PC-9 (cell line): Measurements from ENCODE around the gene DPH2. TPM values are rescaled to one million over a fixed set of nuclear protein-coding genes. Genes with fewer than 3 reads are reported as not detected.

Source experiments
- BruUV-seq: library from RNA; stranded (reverse); fragments of 400-500 nt; replicated peaks from 2 replicates; lab custom pipeline; 2021; lab: Mats Ljungman, UMichigan
- CTCF ChIA-PET: fragments of 300-600 bp; sonication (Branson Sonifier 250); formaldehyde crosslinking; loops from one replicate; lab custom pipeline; 2022; ENCODE audit warnings: antibody characterized with exemption; lab: Charles Lee
- POLR2A ChIA-PET: fragments of 300-600 bp; sonication (Branson Sonifier 250); formaldehyde crosslinking; loops from one replicate; lab custom pipeline; 2022; ENCODE audit warnings: antibody characterized with exemption; ENCODE audit not compliant: unreplicated experiment; lab: Charles Lee
- DNase-seq, 2 experiments: peaks; one replicate each; pipeline versions ENCODE4 v3.0.0 to v3.0.0-alpha.2; 2015 to 2022; ENCODE audit warnings: mixed read lengths in 1 of 2
- H2AFZ ChIP-seq: fragments of 200-600 bp; sonication (generic); 2 replicates; pipeline ENCODE4 v1.8.1; 2017; ENCODE audit warnings: antibody characterized with exemption
- H3F3A ChIP-seq: fragments of 200-600 bp; sonication (generic); 2 replicates; pipeline ENCODE4 v1.8.1; 2017; ENCODE audit warnings: antibody characterized with exemption, mild to moderate bottlenecking, low read depth; ENCODE audit not compliant: insufficient read depth
- H3K27ac ChIP-seq: fragments of 200-600 bp; sonication (generic); 2 replicates; pipeline ENCODE4 v1.6.1; 2016; ENCODE audit warnings: mixed run types
- H3K27me3 ChIP-seq: fragments of 200-600 bp; sonication (generic); 2 replicates; pipeline ENCODE4 v1.6.1; 2016; ENCODE audit warnings: low read depth, mixed run types; ENCODE audit not compliant: insufficient read depth
- H3K36me3 ChIP-seq: fragments of 200-600 bp; sonication (generic); 2 replicates; pipeline ENCODE4 v1.6.1; 2016; ENCODE audit warnings: low read depth, mixed run types
- H3K4me1 ChIP-seq: fragments of 200-600 bp; sonication (generic); replicated peaks from 2 replicates; pipeline ENCODE4 v1.6.1; 2016; ENCODE audit warnings: mixed run types; ENCODE audit not compliant: insufficient read depth
- H3K4me2 ChIP-seq: fragments of 200-600 bp; sonication (generic); 2 replicates; pipeline ENCODE4 v1.6.1; 2017; ENCODE audit warnings: mixed run types
- H3K4me3 ChIP-seq: fragments of 200-600 bp; sonication (generic); 2 replicates; pipeline ENCODE4 v1.6.1; 2016; ENCODE audit warnings: mixed run types
- H3K79me2 ChIP-seq: fragments of 200-600 bp; sonication (generic); 2 replicates; pipeline ENCODE4 v1.6.1; 2017; ENCODE audit warnings: low read depth, mixed run types
- H3K9me2 ChIP-seq: fragments of 200-600 bp; sonication (generic); 2 replicates; pipeline ENCODE4 v1.8.1; 2017; ENCODE audit warnings: mild to moderate bottlenecking; ENCODE audit not compliant: insufficient read depth
- H3K9me3 ChIP-seq: fragments of 200-600 bp; sonication (generic); 2 replicates; pipeline ENCODE4 v1.8.1; 2016; ENCODE audit warnings: low read depth; ENCODE audit not compliant: insufficient read depth
- H4K20me1 ChIP-seq: fragments of 200-600 bp; sonication (generic); 2 replicates; pipeline ENCODE4 v1.8.1; 2017; ENCODE audit not compliant: insufficient read depth
- CTCF ChIP-seq: fragments of 200-600 bp; sonication (generic); conservative IDR thresholded peaks from 2 replicates; pipeline ENCODE4 v1.6.1; 2017; ENCODE audit warnings: mixed run types, antibody characterized with exemption, mild to moderate bottlenecking, moderate library complexity
- EZH2 ChIP-seq: fragments of 200-600 bp; sonication (generic); IDR thresholded peaks from 2 replicates; pipeline ENCODE4 v1.8.0; 2017; ENCODE audit warnings: antibody characterized with exemption, low read depth
- intact Hi-C: fragments of 100-400 bp; cut with micrococcal nuclease; formaldehyde crosslinking; loops from one replicate; pipeline ENCODE4 v1.10.0; 2022; ENCODE audit not compliant: unreplicated experiment
- total RNA-seq: library from RNA; stranded (reverse); gene quantifications from 2 replicates; pipeline ENCODE4 v1.2.3, GENCODE V29; 2021

DPH2 gene
- total RNA-seq, 1 experiment from 2014 or later: 37.8 TPM

GRCh38 chr1:43995984-43996732 is 26.3 kb downstream of the DPH2 start:
- Histone ChIP-seq H3K4me1 (peaks cover 10% of the 10 kb centered on the region), H2AFZ (no peak overlapping the region), H3K27ac (no peak overlapping the region), H3K27me3 (no peaks in the 10 kb centered on the region), H3K36me3 (0 out of 2 replicates have a peak, but pooled peaks cover 7% of the 10 kb centered on the region), H3K9me3 (no peaks in the 10 kb centered on the region), H4K20me1 (no peaks in the 10 kb centered on the region; the same call in none of the 2 replicates), H3F3A (peaks cover 50% of the 10 kb centered on the region), H3K9me2 (no peaks in the 10 kb centered on the region), H3K4me2 (no peak overlapping the region), H3K4me3 (no peak overlapping the region), H3K79me2 (no peaks in the 10 kb centered on the region)
- CTCF ChIA-PET: no interaction called here
- peak in 1 of 2 experiments; percentile 26 for DNase-seq
- intact Hi-C loops: no loop called here
- POLR2A ChIA-PET: interaction anchor here (0.5 kb wide), 1 partner anchor 21 kb away, joined by 9 read pairs; no protein-coding TSS in a partner anchor
- TF ChIP-seq EZH2 (no peak), CTCF (no peak)
- BruUV-seq: no TSS peak

GRCh38 chr1:43996733-43997115 is 26.9 kb downstream of the DPH2 start:
- TF ChIP-seq EZH2: no peak
- no peak for TF ChIP-seq CTCF
- peaks cover 10% of the 10 kb centered on the region for H3K4me1 ChIP-seq
- H3K9me3 ChIP-seq: no peaks in the 10 kb centered on the region
- H3F3A ChIP-seq: peaks cover 47% of the 10 kb centered on the region
- intact Hi-C loops: no loop called here
- no peak overlapping the region for H3K27ac ChIP-seq
- H3K4me3 ChIP-seq: no peak overlapping the region
- no peaks in the 10 kb centered on the region for H3K9me2 ChIP-seq
- 0 out of 2 replicates have a peak, but pooled peaks cover 7% of the 10 kb centered on the region for H3K36me3 ChIP-seq
- H4K20me1 ChIP-seq: no peaks in the 10 kb centered on the region; the same call in none of the 2 replicates
- no peaks in the 10 kb centered on the region for H3K79me2 ChIP-seq
- no TSS peak for BruUV-seq
- no peak overlapping the region for H2AFZ ChIP-seq
- no peak overlapping the region for H3K4me2 ChIP-seq
- H3K27me3 ChIP-seq: no peaks in the 10 kb centered on the region
- CTCF ChIA-PET: no interaction called here
- POLR2A ChIA-PET: no interaction called here
- DNase-seq: peak in 1 of 2 experiments; percentile 9

GRCh38 chr1:43997295-43997999 is 27.6 kb downstream of the DPH2 start:
- Histone ChIP-seq H3K9me3 (no peaks in the 10 kb centered on the region), H3K4me2 (no peak overlapping the region), H3F3A (peaks cover 39% of the 10 kb centered on the region), H2AFZ (no peak overlapping the region), H3K79me2 (no peaks in the 10 kb centered on the region), H3K4me1 (peaks cover 6% of the 10 kb centered on the region), H3K36me3 (peaks cover 12% of the 10 kb centered on the region; the same call in 1 of the 2 replicates), H3K27ac (no peak overlapping the region), H4K20me1 (no peaks in the 10 kb centered on the region; the same call in none of the 2 replicates), H3K9me2 (no peaks in the 10 kb centered on the region), H3K4me3 (no peak overlapping the region), H3K27me3 (no peaks in the 10 kb centered on the region)
- POLR2A ChIA-PET: no interaction called here
- BruUV-seq: no TSS peak
- no peak for TF ChIP-seq CTCF
- no peak for TF ChIP-seq EZH2
- CTCF ChIA-PET: no interaction called here
- DNase-seq: peak in 1 of 2 experiments; percentile 18
- intact Hi-C loops: no loop called here
